B cell (primary cell): ENCODE data around the gene LIN7B. TPM values are rescaled to one million over a fixed set of nuclear protein-coding genes. Genes with fewer than 3 reads are reported as not detected.
A peak's percentile ranks its signal among the peaks of the same experiment; 100 is the strongest.

ENCODE experiments used
- ATAC-seq: fragments of 200-7000 bp; cut with Tn5 transposase; one replicate; pipeline ENCODE4 v1.10.0; 2021; ENCODE audit warnings: low read depth, mild to moderate bottlenecking, moderate number of reproducible peaks, moderate library complexity
- CTCF ChIA-PET: fragments of 350-600 bp; sonication (Branson Sonifier 250); formaldehyde crosslinking; loops from one replicate; lab custom pipeline; 2021; ENCODE audit warnings: antibody characterized with exemption, inconsistent platforms; lab: Charles Lee
- POLR2A ChIA-PET: fragments of 350-600 bp; sonication (Branson Sonifier 250); formaldehyde crosslinking; loops from one replicate; lab custom pipeline; 2021; ENCODE audit warnings: antibody characterized with exemption; lab: Charles Lee
- DNase-seq: peaks from one replicate; pipeline ENCODE4 v3.0.0; 2013
- H2AFZ ChIP-seq: 2 replicates; pipeline ENCODE4 v1.6.1; 2012; ENCODE audit warnings: mild to moderate bottlenecking, low read depth, low read length; ENCODE audit not compliant: insufficient read depth, poor library complexity, severe bottlenecking
- H3K27ac ChIP-seq, 2 donors: 1 replicate in 1 of 2; 2 replicates in 1 of 2; pipeline ENCODE4 v1.5.1; 2012 to 2013; ENCODE audit warnings: low read length in 2 of 2, mild to moderate bottlenecking in 2 of 2, moderate library complexity in 1 of 2
- H3K27me3 ChIP-seq, 4 experiments: fragments of 200-600 bp in 1 of 4; sonication (generic) in 1 of 4; replicated peaks in 1 of 4; 1 replicate in 2 of 4; 2 replicates in 2 of 4; pipeline versions ENCODE4 v1.6.1 to v1.7.0; 2013 to 2016; ENCODE audit warnings: low read length in 3 of 4, mild to moderate bottlenecking in 2 of 4, mixed read lengths in 1 of 4, moderate library complexity in 1 of 4; ENCODE audit not compliant: insufficient read depth in 4 of 4, control insufficient read depth in 3 of 4; ENCODE audit errors: control extremely low read depth in 1 of 4
- H3K36me3 ChIP-seq, 2 experiments: replicated peaks in 1 of 2; 1 replicate in 1 of 2; 2 replicates in 1 of 2; pipeline versions ENCODE4 v1.6.1 to v1.7.1; 2013; ENCODE audit warnings: low read length in 1 of 2; ENCODE audit not compliant: insufficient read depth in 2 of 2, control insufficient read depth in 1 of 2; ENCODE audit errors: control extremely low read depth in 1 of 2, extremely low read depth in 1 of 2
- H3K4me1 ChIP-seq, 2 donors: fragments of 200-600 bp in 1 of 2; sonication (generic) in 1 of 2; 1 replicate in 1 of 2; 2 replicates in 1 of 2; pipeline versions ENCODE4 v1.5.1 to v1.6.1; 2013 to 2017; ENCODE audit warnings: low read length in 2 of 2; ENCODE audit not compliant: control insufficient read depth in 2 of 2, insufficient read depth in 2 of 2
- H3K4me2 ChIP-seq: replicated peaks from 2 replicates; pipeline ENCODE3; 2012; ENCODE audit warnings: mild to moderate bottlenecking, low read depth, low read length; ENCODE audit not compliant: poor library complexity, severe bottlenecking
- H3K4me3 ChIP-seq, 5 experiments: fragments of 200-600 bp in 1 of 5; sonication (generic) in 1 of 5; 1 replicate in 3 of 5; 2 replicates in 2 of 5; pipeline versions ENCODE4 v1.5.1 to v1.7.0; 2011 to 2016; ENCODE audit warnings: low read length in 4 of 5, mild to moderate bottlenecking in 4 of 5, low read depth in 2 of 5, control low read depth in 1 of 5, moderate library complexity in 1 of 5; ENCODE audit not compliant: insufficient read depth in 1 of 5; ENCODE audit errors: control extremely low read depth in 1 of 5, extremely low read depth in 1 of 5
- H3K79me2 ChIP-seq: fragments of 200-600 bp; sonication (generic); one replicate; pipeline ENCODE4 v1.6.0; 2016; ENCODE audit warnings: low read length; ENCODE audit not compliant: control insufficient read depth, insufficient read depth
- H3K9ac ChIP-seq: fragments of 200-600 bp; sonication (generic); 2 replicates; pipeline ENCODE4 v1.6.1; 2017; ENCODE audit warnings: mild to moderate bottlenecking, low read length, moderate library complexity
- H3K9me3 ChIP-seq, 3 donors: one replicate each; pipeline versions ENCODE4 v1.6.1 to v1.7.1; 2013; ENCODE audit warnings: low read length in 2 of 3; ENCODE audit not compliant: control insufficient read depth in 2 of 3, insufficient read depth in 1 of 3; ENCODE audit errors: control extremely low read depth in 1 of 3
- H4K20me1 ChIP-seq: 2 replicates; pipeline ENCODE4 v1.6.0; 2012; ENCODE audit warnings: mild to moderate bottlenecking, low read length; ENCODE audit not compliant: insufficient read depth, control insufficient read depth, poor library complexity, severe bottlenecking
- H3K27ac Mint-ChIP-seq: one replicate; pipeline ENCODE4 v1.8.0; 2021; ENCODE audit warnings: mixed read lengths
- H3K27me3 Mint-ChIP-seq: one replicate; pipeline ENCODE4 v1.8.0; 2021; ENCODE audit warnings: mixed read lengths
- H3K4me1 Mint-ChIP-seq: one replicate; pipeline ENCODE4 v1.8.0; 2021; ENCODE audit warnings: mixed read lengths
- H3K4me3 Mint-ChIP-seq: one replicate; pipeline ENCODE4 v1.8.0; 2021; ENCODE audit warnings: mixed read lengths
- H3K9me3 Mint-ChIP-seq: one replicate; pipeline ENCODE4 v1.8.0; 2022; ENCODE audit warnings: mixed read lengths; ENCODE audit not compliant: insufficient read depth
- CTCF ChIP-seq: fragments of 200-600 bp; IDR thresholded peaks from one replicate; pipeline ENCODE4 v1.8.0; 2022; ENCODE audit warnings: antibody characterized with exemption, mild to moderate bottlenecking
- EZH2 ChIP-seq: IDR thresholded peaks from 2 replicates; pipeline ENCODE4 v1.6.1; 2012; ENCODE audit warnings: borderline replicate concordance, low read depth, mild to moderate bottlenecking, moderate library complexity, low read length; ENCODE audit not compliant: insufficient read depth, poor library complexity, severe bottlenecking
- WGBS: methylation state at CpG from one replicate; pipeline ENCODE4 v1.1.5; 2013; ENCODE audit warnings: missing lambda C conversion rate; ENCODE audit not compliant: insufficient coverage; 5-methylcytosine and 5-hydroxymethylcytosine counted together
- intact Hi-C: fragments of 100-400 bp; cut with micrococcal nuclease; formaldehyde crosslinking; loops from one replicate; pipeline ENCODE4 v1.10.0; 2022
- polyA plus RNA-seq: library from polyadenylated mRNA; depleted of rRNA; stranded (reverse); fragments of >200 nt; gene quantifications from 2 replicates; pipeline ENCODE4 v1.2.3, GENCODE V29; 2012
- total RNA-seq, 2 donors: library from RNA; stranded (reverse); fragments of 120-200 nt in 1 of 2; gene quantifications; 1 replicate in 1 of 2; 2 replicates in 1 of 2; pipeline versions ENCODE4 v1.2.3 to v1.2.4, GENCODE V29; 2013 to 2022

LIN7B gene
- total and polyA plus RNA-seq, 2 donors (not counting 1 experiment from before 2014, with no cell fraction given) = 7.4 to 12.4 TPM

GRCh38 chr19:49151267-49152118, 37.3 kb downstream of the LIN7B start:
- intact Hi-C loops = no loop called here
- Mint-ChIP-seq H3K4me1 (peaks cover 38% of the 10 kb centered on the region), H3K9me3 (no peaks in the 10 kb centered on the region), H3K27me3 (peaks cover 63% of the 10 kb centered on the region), H3K4me3 (peak overlapping the region; percentile 89), H3K27ac (no peak overlapping the region)
- Histone ChIP-seq H3K9me3 (peaks cover 0 to 58% (median 7%) of the 10 kb centered on the region in 3 donors), H4K20me1 (no peaks in the 10 kb centered on the region), H3K4me1 (peaks cover 36 to 39% of the 10 kb centered on the region in 2 donors), H3K36me3 (no peaks in the 10 kb centered on the region), H3K27me3 (peaks cover 0 to 73% (median 32%) of the 10 kb centered on the region in 4 experiments), H3K27ac (no peak overlapping the region), H3K4me2 (peak overlapping the region; percentile 97), H3K9ac (peak overlapping the region; percentile 78), H2AFZ (peak overlapping the region; percentile 74), H3K4me3 (peak overlapping the region in 1 of 5 experiments; percentile 76), H3K79me2 (no peaks in the 10 kb centered on the region)
- ATAC-seq = peak; percentile 7
- peak; percentile 65 for DNase-seq
- CTCF ChIA-PET = interaction anchor here (0.7 to 1.7 kb wide), 4 partner anchors 37 to 189 kb away, joined by 3 to 4 read pairs (median 4); partner anchors contain the start of gene LIN7B
- TF ChIP-seq CTCF (no peak), EZH2 (no peak)
- POLR2A ChIA-PET = interaction anchor here (0.6 to 1.1 kb wide), 3 partner anchors 34 to 502 kb away, joined by 3 to 8 read pairs (median 5); no protein-coding TSS in a partner anchor
- 12% methylated on average over 32 of the region's 45 CpGs for WGBS

- POLR2A ChIA-PET = interaction anchor here (0.6 to 0.7 kb wide), 2 partner anchors 35 to 58 kb away, joined by 3 to 8 read pairs; no protein-coding TSS in a partner anchor
- intact Hi-C loops = no loop called here
- Histone ChIP-seq H3K4me2 (peak overlapping the region; percentile 97), H3K9me3 (peaks cover 0 to 58% (median 7%) of the 10 kb centered on the region in 3 donors), H3K27me3 (peaks cover 0 to 68% (median 31%) of the 10 kb centered on the region in 4 experiments), H3K27ac (no peak overlapping the region), H3K79me2 (no peaks in the 10 kb centered on the region), H3K4me1 (peaks cover 36 to 39% of the 10 kb centered on the region in 2 donors), H3K9ac (no peak overlapping the region), H4K20me1 (no peaks in the 10 kb centered on the region), H2AFZ (no peak overlapping the region), H3K4me3 (no peak overlapping the region), H3K36me3 (no peaks in the 10 kb centered on the region)
- H3K4me1 Mint-ChIP-seq = peaks cover 38% of the 10 kb centered on the region
- H3K27ac Mint-ChIP-seq = no peak overlapping the region
- H3K4me3 Mint-ChIP-seq = peak overlapping the region; percentile 89
- DNase-seq = no peak
- CTCF ChIA-PET = interaction anchor here (1.4 to 1.7 kb wide), 2 partner anchors 45 to 46 kb away, joined by 3 to 4 read pairs; no protein-coding TSS in a partner anchor
- WGBS = 30% methylated on average over 9 of the region's 10 CpGs
- TF ChIP-seq EZH2 (no peak), CTCF (no peak)
- H3K9me3 Mint-ChIP-seq = no peaks in the 10 kb centered on the region
- H3K27me3 Mint-ChIP-seq = peaks cover 59% of the 10 kb centered on the region
- ATAC-seq = no peak
Observed at GRCh38 chr19:49152119-49152550, 38.0 kb downstream of the LIN7B start.
